Activated naive CD8-positive, alpha-beta T cell treated with anti-CD3 and anti-CD28 coated beads, Interleukin-2, amount 50 U/mL, for 24 hours (primary cell): ENCODE data around the gene ADIPOQ.
"Not testable (repeated sequence)": the region's sequence is repeated elsewhere in the genome, so short reads cannot be mapped to it uniquely, and the experiment has no call there.

Source experiments
- ATAC-seq: fragments of 150-1000 bp; cut with Tn5 transposase; one replicate; pipeline ENCODE4 v1.10.0; 2021
- DNase-seq: peaks from one replicate; pipeline ENCODE4 v3.0.0; 2021
- H3K27ac Mint-ChIP-seq: one replicate; pipeline ENCODE4 v1.8.0; 2021; ENCODE audit warnings: mild to moderate bottlenecking, mixed read lengths
- H3K27me3 Mint-ChIP-seq: one replicate; pipeline ENCODE4 v1.8.0; 2021; ENCODE audit warnings: mixed read lengths
- H3K36me3 Mint-ChIP-seq: one replicate; pipeline ENCODE4 v1.8.0; 2021; ENCODE audit warnings: low read depth, mixed read lengths
- H3K4me1 Mint-ChIP-seq: one replicate; pipeline ENCODE4 v1.8.0; 2021; ENCODE audit warnings: mixed read lengths
- H3K4me3 Mint-ChIP-seq: one replicate; pipeline ENCODE4 v1.8.0; 2021; ENCODE audit warnings: mild to moderate bottlenecking, moderate library complexity, mixed read lengths
- H3K9me3 Mint-ChIP-seq: one replicate; pipeline ENCODE4 v1.8.0; 2021; ENCODE audit warnings: mixed read lengths

Gene ADIPOQ

GRCh38 chr3:186842426-186843038 is at the start of gene ADIPOQ:
TSS of gene ADIPOQ (plus strand) at chr3:186842710. CDS start at chr3:186853059, 10,349 bp downstream.
- no peak within 1 kb of the TSS for H3K4me3 Mint-ChIP-seq

DNA sequence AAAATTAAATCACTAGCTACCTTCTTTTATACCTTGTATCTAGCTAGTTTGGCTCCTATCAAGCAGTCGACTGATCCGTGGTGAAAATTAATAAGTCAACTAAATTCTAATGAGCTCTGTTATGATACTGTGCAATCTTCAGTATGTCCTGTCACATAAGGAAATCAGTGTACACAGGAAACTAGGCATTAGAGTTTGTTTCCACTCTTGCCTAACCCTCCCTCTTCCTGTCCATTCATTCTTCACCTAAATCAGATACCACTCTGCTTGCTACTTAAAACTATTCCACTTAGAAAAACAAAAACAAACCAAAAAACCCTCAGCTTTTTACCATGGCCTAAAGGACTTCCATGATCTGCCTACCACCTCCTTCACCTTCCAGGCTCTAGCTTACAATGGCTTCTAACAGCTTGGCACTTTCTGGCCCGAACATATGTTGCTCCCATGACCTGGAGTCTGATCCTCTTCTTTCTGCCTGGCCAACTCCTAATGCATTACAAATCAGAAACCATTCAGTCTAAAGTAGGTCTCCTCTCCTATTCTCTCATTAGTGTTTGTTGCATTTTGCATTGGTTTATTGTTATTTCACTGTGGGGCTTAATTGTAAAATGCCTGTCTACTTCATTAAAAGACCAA is 44.2 kb upstream of the ADIPOQ start:
- DNase-seq (no peak), ATAC-seq (no peak)
- H3K27ac Mint-ChIP-seq = no peak overlapping the region
- H3K27me3 Mint-ChIP-seq = no peaks in the 10 kb centered on the region
- H3K36me3 Mint-ChIP-seq = peaks cover 74% of the 10 kb centered on the region
- H3K4me1 Mint-ChIP-seq = peaks cover 22% of the 10 kb centered on the region
- no peaks in the 10 kb centered on the region for H3K9me3 Mint-ChIP-seq
- H3K4me3 Mint-ChIP-seq = no peak overlapping the region

More at GRCh38 chr3:186842426-186843038, at the start of gene ADIPOQ:
- no peaks in the 10 kb centered on the region for H3K9me3 Mint-ChIP-seq
- no peaks in the 10 kb centered on the region for H3K36me3 Mint-ChIP-seq
- no peak within 1 kb of the TSS for H3K27ac Mint-ChIP-seq
- ATAC-seq (no peak), DNase-seq (no peak)
- H3K27me3 Mint-ChIP-seq = peaks cover 6% of the 10 kb centered on the region
- H3K4me1 Mint-ChIP-seq = no peaks in the 10 kb centered on the region

- ATAC-seq (no peak), DNase-seq (no peak)
- Mint-ChIP-seq H3K27me3 (no peaks in the 10 kb centered on the region), H3K9me3 (no peaks in the 10 kb centered on the region), H3K36me3 (peaks cover 76% of the 10 kb centered on the region), H3K4me3 (no peak overlapping the region), H3K4me1 (peaks cover 35% of the 10 kb centered on the region), H3K27ac (no peak overlapping the region)
Measured at GRCh38 chr3:186800285-186800684, 42.2 kb upstream of the ADIPOQ start.

- Mint-ChIP-seq H3K4me1 (peaks cover 48% of the 10 kb centered on the region), H3K27me3 (no peaks in the 10 kb centered on the region), H3K9me3 (no peaks in the 10 kb centered on the region), H3K4me3 (no peak overlapping the region), H3K27ac (no peak overlapping the region), H3K36me3 (peaks cover 64% of the 10 kb centered on the region)
- DNase-seq (no peak), ATAC-seq (no peak)
Measured at GRCh38 chr3:186802701-186803100, 39.8 kb upstream of the ADIPOQ start.

DNA sequence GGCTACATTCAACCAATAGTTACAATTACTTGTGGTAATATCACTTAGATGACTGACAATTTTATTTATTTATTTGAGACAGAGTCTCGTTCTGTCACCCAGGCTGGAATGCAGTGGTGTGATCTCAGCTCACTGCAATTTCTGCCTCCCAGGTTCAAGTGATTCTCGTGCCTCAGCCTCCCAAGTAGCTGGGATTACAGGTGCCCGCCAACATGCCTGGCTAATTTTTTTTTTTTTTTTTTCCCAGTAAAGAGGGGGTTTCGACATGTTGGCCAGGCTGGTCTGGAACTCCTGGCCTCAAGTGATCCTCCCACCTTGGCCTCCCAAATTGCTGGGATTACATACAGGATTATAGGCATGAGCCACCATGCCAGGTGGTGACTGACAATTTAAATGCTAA is 39.1 kb upstream of the ADIPOQ start:
- H3K9me3 Mint-ChIP-seq, H3K4me3 Mint-ChIP-seq, H3K27ac Mint-ChIP-seq, ATAC-seq, H3K27me3 Mint-ChIP-seq, DNase-seq: not testable (repeated sequence)
- H3K4me1 Mint-ChIP-seq = peaks cover 47% of the 10 kb centered on the region
- peaks cover 56% of the 10 kb centered on the region for H3K36me3 Mint-ChIP-seq

GRCh38 chr3:186806089-186807055 is 36.1 kb upstream of the ADIPOQ start, which contains the start of gene RFC4:
TSS of gene RFC4 (minus strand) at chr3:186806482. CDS start at chr3:186804713, 1,769 bp downstream.
- peak; percentile 93 for ATAC-seq
- H3K9me3 Mint-ChIP-seq = no peaks in the 10 kb centered on the region
- H3K27me3 Mint-ChIP-seq = no peaks in the 10 kb centered on the region
- peak within 1 kb of the TSS; percentile 91 for H3K4me3 Mint-ChIP-seq
- H3K27ac Mint-ChIP-seq = peak within 1 kb of the TSS; percentile 93
- peak; percentile 92 for DNase-seq
- H3K4me1 Mint-ChIP-seq = peaks cover 36% of the 10 kb centered on the region
- peaks cover 34% of the 10 kb centered on the region for H3K36me3 Mint-ChIP-seq

DNA sequence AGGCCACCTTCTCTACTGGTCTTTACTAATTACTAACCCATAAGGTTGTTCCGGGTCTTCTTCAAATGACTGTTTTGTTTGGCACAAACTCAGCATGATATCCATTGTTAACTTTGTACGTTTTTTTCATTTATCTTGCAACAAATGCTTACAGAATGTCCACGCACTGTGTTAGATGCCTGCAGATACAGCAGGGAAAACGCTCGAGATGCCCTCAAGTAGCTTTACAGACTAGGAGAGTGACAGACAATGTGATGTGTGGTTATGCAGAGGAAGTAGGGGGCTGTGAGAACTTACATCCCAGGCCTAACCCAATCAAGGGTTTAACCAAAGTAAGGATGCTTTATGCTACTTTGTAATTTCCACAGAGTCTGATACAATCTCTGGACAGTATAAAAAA is 35.3 kb upstream of the ADIPOQ start:
- Mint-ChIP-seq H3K36me3 (peaks cover 31% of the 10 kb centered on the region), H3K27ac (peak overlapping the region; percentile 93), H3K4me3 (peak overlapping the region; percentile 91), H3K9me3 (no peaks in the 10 kb centered on the region), H3K27me3 (no peaks in the 10 kb centered on the region), H3K4me1 (peaks cover 35% of the 10 kb centered on the region)
- DNase-seq (no peak), ATAC-seq (peak; percentile 31)

DNA sequence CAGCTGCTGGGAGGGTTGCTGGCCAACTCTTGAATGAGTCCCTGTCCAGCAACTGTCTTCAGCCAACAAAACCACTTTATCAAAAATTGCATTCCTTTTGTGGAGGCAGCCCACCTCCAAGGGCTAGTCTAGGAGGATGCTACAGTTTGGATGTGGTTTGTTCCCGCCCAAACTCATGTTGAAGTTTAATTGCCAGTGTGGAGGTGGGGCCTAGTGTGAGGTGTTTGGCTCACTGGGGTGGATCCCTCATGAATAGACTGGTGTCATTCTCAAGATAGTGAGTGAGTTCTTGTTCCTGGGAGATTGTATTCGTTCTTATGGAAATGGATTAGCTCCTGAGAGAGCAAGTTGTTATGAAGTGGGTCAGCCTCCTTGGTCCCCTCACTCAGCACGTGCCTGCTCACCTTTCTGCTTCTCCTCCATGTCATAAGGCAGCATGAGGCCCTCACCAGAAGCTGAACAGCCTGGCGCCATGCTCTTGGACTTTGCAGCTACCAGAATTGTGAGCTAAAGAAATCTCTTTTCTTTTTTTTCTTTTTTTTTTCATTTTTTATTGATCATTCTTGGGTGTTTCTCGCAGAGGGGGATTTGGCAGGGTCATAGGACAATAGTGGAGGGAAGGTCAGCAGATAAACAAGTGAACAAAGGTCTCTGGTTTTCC is 32.0 kb upstream of the ADIPOQ start:
- Mint-ChIP-seq H3K4me3 (no peak overlapping the region), H3K9me3 (no peaks in the 10 kb centered on the region), H3K27ac (no peak overlapping the region), H3K27me3 (peaks cover 2% of the 10 kb centered on the region), H3K36me3 (peaks cover 5% of the 10 kb centered on the region), H3K4me1 (peaks cover 17% of the 10 kb centered on the region)
- DNase-seq (no peak), ATAC-seq (no peak)

GRCh38 chr3:186811313-186811712 is 31.2 kb upstream of the ADIPOQ start:
- peaks cover 20% of the 10 kb centered on the region for H3K4me1 Mint-ChIP-seq
- not testable (repeated sequence) for H3K9me3 Mint-ChIP-seq, H3K27ac Mint-ChIP-seq, DNase-seq, H3K36me3 Mint-ChIP-seq, H3K27me3 Mint-ChIP-seq, ATAC-seq, H3K4me3 Mint-ChIP-seq

DNA sequence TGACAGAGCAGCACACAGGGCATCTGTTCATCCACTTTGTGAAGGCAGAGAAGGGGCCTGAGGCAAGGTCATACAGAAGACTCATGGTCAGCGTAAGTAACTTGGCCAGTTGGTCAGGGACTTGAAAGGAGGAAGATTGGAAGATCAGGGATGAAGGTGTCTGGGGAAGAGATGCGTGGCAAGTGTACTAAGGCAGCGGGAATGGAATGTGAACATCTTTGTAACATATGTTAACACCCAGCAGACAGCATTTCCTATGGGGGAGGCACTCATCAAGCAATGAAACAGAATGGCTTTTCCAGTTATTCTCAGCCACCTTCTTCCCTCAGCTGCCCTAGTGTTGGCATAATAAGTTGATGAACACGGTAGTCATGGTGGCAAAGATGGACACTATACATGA is 28.4 kb upstream of the ADIPOQ start:
- DNase-seq = no peak
- ATAC-seq = no peak
- H3K4me1 Mint-ChIP-seq = peaks cover 10% of the 10 kb centered on the region
- H3K9me3 Mint-ChIP-seq = no peaks in the 10 kb centered on the region
- peaks cover 2% of the 10 kb centered on the region for H3K27me3 Mint-ChIP-seq
- H3K27ac Mint-ChIP-seq = no peak overlapping the region
- no peaks in the 10 kb centered on the region for H3K36me3 Mint-ChIP-seq
- H3K4me3 Mint-ChIP-seq = no peak overlapping the region

DNA sequence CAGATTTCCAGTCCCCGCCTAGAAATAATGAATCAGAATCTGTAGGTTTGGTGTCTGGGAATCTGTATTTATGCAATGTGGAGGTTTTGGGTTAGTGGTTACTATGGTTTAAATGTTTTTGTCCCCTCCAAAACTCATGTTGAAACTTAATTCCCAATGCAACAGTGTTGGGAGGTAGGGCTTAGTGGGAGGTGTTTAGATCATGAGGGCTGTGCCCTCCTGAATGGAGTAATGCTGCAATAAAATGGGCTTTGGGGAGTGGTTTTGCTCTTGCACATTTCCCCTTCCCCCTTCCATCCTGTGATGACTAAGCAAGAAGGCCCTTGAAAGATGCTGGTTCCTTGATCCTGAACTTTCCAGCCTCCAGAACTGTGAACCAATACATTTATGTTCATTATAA is 27.1 kb upstream of the ADIPOQ start:
- no peak for DNase-seq
- ATAC-seq = no peak
- Mint-ChIP-seq H3K9me3 (no peaks in the 10 kb centered on the region), H3K4me3 (no peak overlapping the region), H3K36me3 (no peaks in the 10 kb centered on the region), H3K27me3 (peaks cover 2% of the 10 kb centered on the region), H3K27ac (peak overlapping the region; percentile 18), H3K4me1 (peaks cover 10% of the 10 kb centered on the region)

GRCh38 chr3:186818516-186818915 is 24.0 kb upstream of the ADIPOQ start:
- Mint-ChIP-seq H3K36me3 (no peaks in the 10 kb centered on the region), H3K27ac (no peak overlapping the region), H3K4me3 (no peak overlapping the region), H3K4me1 (peaks cover 13% of the 10 kb centered on the region), H3K27me3 (no peaks in the 10 kb centered on the region), H3K9me3 (no peaks in the 10 kb centered on the region)
- no peak for ATAC-seq
- no peak for DNase-seq

- peaks cover 1% of the 10 kb centered on the region for H3K36me3 Mint-ChIP-seq
- H3K4me1 Mint-ChIP-seq = peaks cover 14% of the 10 kb centered on the region
- H3K9me3 Mint-ChIP-seq = no peaks in the 10 kb centered on the region
- H3K27ac Mint-ChIP-seq = no peak overlapping the region
- H3K27me3 Mint-ChIP-seq = peaks cover 1% of the 10 kb centered on the region
- DNase-seq (no peak), ATAC-seq (no peak)
- no peak overlapping the region for H3K4me3 Mint-ChIP-seq
Measured at GRCh38 chr3:186818956-186819355, 23.6 kb upstream of the ADIPOQ start.
